H9 (cell line): ENCODE data around the gene LIMK2. TPM values are rescaled to one million over a fixed set of nuclear protein-coding genes. Genes with fewer than 3 reads are reported as not detected.

Experiments
- DNase-seq: peaks from one replicate; pipeline ENCODE4 v3.0.0-alpha.2; 2017
- H2AFZ ChIP-seq: one replicate; pipeline ENCODE4 v1.6.1; 2013; ENCODE audit warnings: mild to moderate bottlenecking, low read length, control low read depth, moderate library complexity
- H2AK5ac ChIP-seq: 2 replicates; pipeline ENCODE4 v1.6.1; 2013; ENCODE audit warnings: low read length, control low read depth, mixed read lengths; ENCODE audit not compliant: insufficient read length
- H2BK120ac ChIP-seq: one replicate; pipeline ENCODE4 v1.6.1; 2013; ENCODE audit warnings: low read depth, mild to moderate bottlenecking, low read length, control low read depth, inconsistent platforms; ENCODE audit not compliant: poor library complexity, severe bottlenecking
- H2BK12ac ChIP-seq: 2 replicates; pipeline ENCODE4 v1.6.1; 2013; ENCODE audit warnings: low read length, control low read depth, mixed read lengths, low read depth; ENCODE audit not compliant: insufficient read length
- H2BK15ac ChIP-seq: 2 replicates; pipeline ENCODE4 v1.6.1; 2013; ENCODE audit warnings: low read depth, low read length, control low read depth
- H2BK20ac ChIP-seq: one replicate; pipeline ENCODE4 v1.6.1; 2013; ENCODE audit warnings: low read depth, mild to moderate bottlenecking, low read length, control low read depth, inconsistent platforms; ENCODE audit not compliant: poor library complexity, severe bottlenecking
- H2BK5ac ChIP-seq: 2 replicates; pipeline ENCODE4 v1.6.1; 2013; ENCODE audit warnings: low read length, control low read depth, mixed read lengths; ENCODE audit not compliant: insufficient read length
- H3K14ac ChIP-seq: 2 replicates; pipeline ENCODE4 v1.6.1; 2013; ENCODE audit warnings: low read length, control low read depth; ENCODE audit not compliant: insufficient read depth
- H3K18ac ChIP-seq: 2 replicates; pipeline ENCODE4 v1.6.1; 2013; ENCODE audit warnings: low read depth, mild to moderate bottlenecking, mixed read lengths, low read length, control low read depth; ENCODE audit not compliant: insufficient read length
- H3K23ac ChIP-seq: 2 replicates; pipeline ENCODE4 v1.6.1; 2013; ENCODE audit warnings: low read length, control low read depth, mixed read lengths, low read depth; ENCODE audit not compliant: insufficient read length
- H3K23me2 ChIP-seq: 2 replicates; pipeline ENCODE4 v1.6.1; 2013; ENCODE audit warnings: low read depth, mild to moderate bottlenecking, mixed read lengths, low read length, control low read depth; ENCODE audit not compliant: insufficient read length, poor library complexity, severe bottlenecking
- H3K27ac ChIP-seq: 2 replicates; pipeline ENCODE4 v1.5.1; 2013; ENCODE audit warnings: low read length, control low read depth, mixed read lengths, low read depth; ENCODE audit not compliant: insufficient read length
- H3K27me3 ChIP-seq: 2 replicates; pipeline ENCODE4 v1.6.1; 2013; ENCODE audit warnings: low read length, control low read depth, inconsistent platforms; ENCODE audit not compliant: insufficient read depth
- H3K4ac ChIP-seq: 2 replicates; pipeline ENCODE4 v1.6.1; 2013; ENCODE audit warnings: low read depth, mild to moderate bottlenecking, control low read depth, inconsistent platforms, low read length, moderate library complexity
- H3K4me1 ChIP-seq: 2 replicates; pipeline ENCODE4 v1.6.1; 2013; ENCODE audit warnings: low read length, control low read depth, inconsistent platforms; ENCODE audit not compliant: insufficient read depth
- H3K4me2 ChIP-seq: 2 replicates; pipeline ENCODE4 v1.6.1; 2013; ENCODE audit warnings: low read length, control low read depth, mixed read lengths; ENCODE audit not compliant: insufficient read length, insufficient read depth
- H3K56ac ChIP-seq: 2 replicates; pipeline ENCODE4 v1.6.1; 2013; ENCODE audit warnings: low read depth, mild to moderate bottlenecking, mixed read lengths, low read length, control low read depth; ENCODE audit not compliant: insufficient read length
- H3K79me1 ChIP-seq: 2 replicates; pipeline ENCODE4 v1.6.1; 2013; ENCODE audit warnings: low read depth, mild to moderate bottlenecking, moderate library complexity, low read length, control low read depth, inconsistent platforms; ENCODE audit not compliant: insufficient read depth, poor library complexity, severe bottlenecking
- H3K79me2 ChIP-seq: 2 replicates; pipeline ENCODE4 v1.6.1; 2013; ENCODE audit warnings: low read length, control low read depth, inconsistent platforms; ENCODE audit not compliant: insufficient read depth
- H3K9ac ChIP-seq: 2 replicates; pipeline ENCODE4 v1.6.1; 2013; ENCODE audit warnings: low read length, control low read depth, mixed read lengths; ENCODE audit not compliant: insufficient read length; ENCODE audit errors: extremely low read depth
- H3K9me3 ChIP-seq: one replicate; pipeline ENCODE4 v1.6.1; 2013; ENCODE audit warnings: low read depth, low read length, inconsistent platforms; ENCODE audit not compliant: control insufficient read depth
- H3T11ph ChIP-seq: one replicate; pipeline ENCODE4 v1.6.1; 2013; ENCODE audit warnings: mild to moderate bottlenecking, low read length, control low read depth, inconsistent platforms
- H4K20me1 ChIP-seq: one replicate; pipeline ENCODE4 v1.6.1; 2013; ENCODE audit not compliant: control insufficient read depth, insufficient read length, insufficient read depth
- H4K5ac ChIP-seq: 2 replicates; pipeline ENCODE4 v1.6.1; 2013; ENCODE audit warnings: low read depth, mild to moderate bottlenecking, mixed read lengths, low read length, control low read depth; ENCODE audit not compliant: insufficient read length
- H4K8ac ChIP-seq: replicated peaks from 2 replicates; pipeline ENCODE4 v1.6.1; 2013; ENCODE audit warnings: low read length, control low read depth, mixed read lengths, low read depth; ENCODE audit not compliant: insufficient read length
- H4K91ac ChIP-seq: 2 replicates; pipeline ENCODE4 v1.6.1; 2013; ENCODE audit warnings: low read depth, mild to moderate bottlenecking, moderate library complexity, mixed read lengths, low read length, control low read depth; ENCODE audit not compliant: insufficient read length
- H3K27ac Mint-ChIP-seq, 3 experiments: 2 replicates in 2 of 3; 3 replicates in 1 of 3; pipeline ENCODE4 v1.8.0; 2020 to 2021; ENCODE audit warnings: mixed read lengths in 3 of 3, mild to moderate bottlenecking in 1 of 3, moderate library complexity in 1 of 3
- H3K27me3 Mint-ChIP-seq: 2 replicates; pipeline ENCODE4 v1.8.0; 2021; ENCODE audit warnings: low read depth, mild to moderate bottlenecking, moderate library complexity, mixed read lengths
- H3K36me3 Mint-ChIP-seq, 3 experiments: 2 replicates in 2 of 3; 3 replicates in 1 of 3; pipeline ENCODE4 v1.8.0; 2020 to 2021; ENCODE audit warnings: low read depth in 3 of 3, mixed read lengths in 3 of 3; ENCODE audit not compliant: insufficient read depth in 1 of 3
- H3K4me1 Mint-ChIP-seq, 2 experiments: 2 replicates each; pipeline ENCODE4 v1.8.0; 2020; ENCODE audit warnings: mixed read lengths in 2 of 2
- H3K4me3 Mint-ChIP-seq, 2 experiments: 2 replicates in 1 of 2; 3 replicates in 1 of 2; pipeline ENCODE4 v1.8.0; 2020 to 2021; ENCODE audit warnings: mild to moderate bottlenecking in 2 of 2, mixed read lengths in 2 of 2, moderate library complexity in 1 of 2
- H3K9me3 Mint-ChIP-seq, 2 experiments: 2 replicates in 1 of 2; 3 replicates in 1 of 2; pipeline ENCODE4 v1.8.0; 2020; ENCODE audit warnings: mild to moderate bottlenecking in 2 of 2, mixed read lengths in 2 of 2, moderate library complexity in 1 of 2
- WGBS: extraction: QIAGEN DNeasy Blood & Tissue Kit; methylation state at CpG from one replicate; pipeline ENCODE4 v1.1.7; 2013; ENCODE audit warnings: missing lambda C conversion rate, low lambda C conversion rate, mixed read lengths; ENCODE audit not compliant: insufficient read length; ENCODE audit errors: extremely low coverage; 5-methylcytosine and 5-hydroxymethylcytosine counted together
- total RNA-seq: library from RNA; stranded (reverse); gene quantifications from 2 replicates; pipeline ENCODE4 v1.2.1, GENCODE V29; 2021
- TF ChIP-seq, protein P1 (sequence below): fragments of 200-600 bp; sonication (generic); conservative IDR thresholded peaks from 3 replicates; pipeline ENCODE4 v1.8.0; 2021; ENCODE audit warnings: antibody characterized with exemption, mild to moderate bottlenecking

Gene LIMK2
- total RNA-seq, 1 experiment from 2014 or later = 51.3 TPM

DNA sequence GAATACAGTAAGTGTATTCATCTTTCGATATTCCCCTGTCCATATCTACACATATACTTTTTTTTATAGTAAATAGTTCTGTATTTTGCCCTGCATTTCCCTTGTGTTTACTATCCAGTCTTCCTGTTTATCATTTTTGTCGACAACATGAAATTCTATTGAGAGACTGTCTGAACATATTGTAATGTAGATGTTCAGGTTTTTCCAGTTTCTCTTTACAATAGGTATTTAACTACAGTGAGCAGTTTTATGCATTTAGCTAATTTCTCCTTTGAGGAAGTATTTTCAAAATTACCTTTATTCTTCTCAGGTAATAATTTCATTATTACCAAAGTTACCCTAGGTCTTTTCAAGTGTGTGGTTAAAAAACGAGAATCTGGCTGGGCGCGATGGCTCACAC is 63.5 kb downstream of the LIMK2 start:
- no peak overlapping the region for H2BK20ac ChIP-seq
- Mint-ChIP-seq H3K36me3 (peaks cover 23 to 77% (median 58%) of the 10 kb centered on the region in 3 experiments), H3K4me1 (peaks cover 1% of the 10 kb centered on the region in 2 experiments), H3K4me3 (no peak overlapping the region), H3K27ac (no peak overlapping the region), H3K27me3 (no peaks in the 10 kb centered on the region), H3K9me3 (no peaks in the 10 kb centered on the region)
- H3K9me3 ChIP-seq = no peaks in the 10 kb centered on the region
- no peak overlapping the region for H3K23ac ChIP-seq
- no peak overlapping the region for H3K18ac ChIP-seq
- H2BK120ac ChIP-seq = no peak overlapping the region
- H2AK5ac ChIP-seq = no peak overlapping the region
- H3K79me1 ChIP-seq = no peaks in the 10 kb centered on the region
- no peak overlapping the region for H3K4me2 ChIP-seq
- H4K5ac ChIP-seq = no peak overlapping the region
- peaks cover under 1% of the 10 kb centered on the region; the same call in 1 of the 2 replicates for H3K4me1 ChIP-seq
- H3K79me2 ChIP-seq = no peaks in the 10 kb centered on the region
- H4K20me1 ChIP-seq = no peaks in the 10 kb centered on the region
- H2BK12ac ChIP-seq = no peak overlapping the region
- H3K23me2 ChIP-seq = no peaks in the 10 kb centered on the region
- H4K8ac ChIP-seq = no peak overlapping the region
- WGBS = no CpG with 5 or more reads among the region's 5 CpGs
- H3K4ac ChIP-seq = no peak overlapping the region
- H2AFZ ChIP-seq = no peak overlapping the region
- H3K27ac ChIP-seq = no peak overlapping the region
- H3K27me3 ChIP-seq = no peaks in the 10 kb centered on the region
- TF ChIP-seq, protein P1, sequence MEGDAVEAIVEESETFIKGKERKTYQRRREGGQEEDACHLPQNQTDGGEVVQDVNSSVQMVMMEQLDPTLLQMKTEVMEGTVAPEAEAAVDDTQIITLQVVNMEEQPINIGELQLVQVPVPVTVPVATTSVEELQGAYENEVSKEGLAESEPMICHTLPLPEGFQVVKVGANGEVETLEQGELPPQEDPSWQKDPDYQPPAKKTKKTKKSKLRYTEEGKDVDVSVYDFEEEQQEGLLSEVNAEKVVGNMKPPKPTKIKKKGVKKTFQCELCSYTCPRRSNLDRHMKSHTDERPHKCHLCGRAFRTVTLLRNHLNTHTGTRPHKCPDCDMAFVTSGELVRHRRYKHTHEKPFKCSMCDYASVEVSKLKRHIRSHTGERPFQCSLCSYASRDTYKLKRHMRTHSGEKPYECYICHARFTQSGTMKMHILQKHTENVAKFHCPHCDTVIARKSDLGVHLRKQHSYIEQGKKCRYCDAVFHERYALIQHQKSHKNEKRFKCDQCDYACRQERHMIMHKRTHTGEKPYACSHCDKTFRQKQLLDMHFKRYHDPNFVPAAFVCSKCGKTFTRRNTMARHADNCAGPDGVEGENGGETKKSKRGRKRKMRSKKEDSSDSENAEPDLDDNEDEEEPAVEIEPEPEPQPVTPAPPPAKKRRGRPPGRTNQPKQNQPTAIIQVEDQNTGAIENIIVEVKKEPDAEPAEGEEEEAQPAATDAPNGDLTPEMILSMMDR = no peak
- DNase-seq = no peak
- H2BK15ac ChIP-seq = no peak overlapping the region
- H3K14ac ChIP-seq = no peak overlapping the region
- H2BK5ac ChIP-seq = no peak overlapping the region
- H4K91ac ChIP-seq = no peak overlapping the region
- H3K56ac ChIP-seq = no peak overlapping the region
- no peak overlapping the region for H3K9ac ChIP-seq
- H3T11ph ChIP-seq = no peak overlapping the region
